ENCODE results near the gene HMX2.

- TF ChIP-seq EZH2phosphoT487 (IDR thresholded peaks at IDR 0.05; ENCODE audit: insufficient read depth, low read depth) (no peak), EZH2 (IDR thresholded peaks at IDR 0.05; ENCODE audit: insufficient read depth, poor library complexity, severe bottlenecking) (no peak)
These were observed 17.6 kb downstream of the HMX2 start for GRCh38 chr10:123165445-123166072.
